Measurements from ENCODE around the gene FGD2. TPM values are rescaled to one million over a fixed set of nuclear protein-coding genes. Genes with fewer than 3 reads are reported as not detected.
A peak's percentile ranks its signal among the peaks of the same experiment; 100 is the strongest.

Gene FGD2
- total RNA-seq, 1 donor, result under 0.01 TPM

- TF ChIP-seq, protein P1, sequence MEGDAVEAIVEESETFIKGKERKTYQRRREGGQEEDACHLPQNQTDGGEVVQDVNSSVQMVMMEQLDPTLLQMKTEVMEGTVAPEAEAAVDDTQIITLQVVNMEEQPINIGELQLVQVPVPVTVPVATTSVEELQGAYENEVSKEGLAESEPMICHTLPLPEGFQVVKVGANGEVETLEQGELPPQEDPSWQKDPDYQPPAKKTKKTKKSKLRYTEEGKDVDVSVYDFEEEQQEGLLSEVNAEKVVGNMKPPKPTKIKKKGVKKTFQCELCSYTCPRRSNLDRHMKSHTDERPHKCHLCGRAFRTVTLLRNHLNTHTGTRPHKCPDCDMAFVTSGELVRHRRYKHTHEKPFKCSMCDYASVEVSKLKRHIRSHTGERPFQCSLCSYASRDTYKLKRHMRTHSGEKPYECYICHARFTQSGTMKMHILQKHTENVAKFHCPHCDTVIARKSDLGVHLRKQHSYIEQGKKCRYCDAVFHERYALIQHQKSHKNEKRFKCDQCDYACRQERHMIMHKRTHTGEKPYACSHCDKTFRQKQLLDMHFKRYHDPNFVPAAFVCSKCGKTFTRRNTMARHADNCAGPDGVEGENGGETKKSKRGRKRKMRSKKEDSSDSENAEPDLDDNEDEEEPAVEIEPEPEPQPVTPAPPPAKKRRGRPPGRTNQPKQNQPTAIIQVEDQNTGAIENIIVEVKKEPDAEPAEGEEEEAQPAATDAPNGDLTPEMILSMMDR (IDR thresholded peaks at IDR 0.05; ENCODE audit: extremely low read depth, low read depth, low read length), result no peak
- H2AFZ ChIP-seq (ENCODE audit: low read length), result no peak overlapping the region
- no peaks in the 10 kb centered on the region for H3K79me2 ChIP-seq (ENCODE audit: insufficient read depth, low read length)
- H4K20me1 ChIP-seq (ENCODE audit: insufficient read depth, low read length), result no peaks in the 10 kb centered on the region
- no peak for DNase-seq (ENCODE audit: insufficient read length, low spot score, missing footprints)
- no peak overlapping the region for H3K4me3 ChIP-seq (ENCODE audit: insufficient read depth, low read length)
- H3K4me2 ChIP-seq (ENCODE audit: insufficient read depth, low read length), result no peak overlapping the region
- H3K27me3 ChIP-seq (ENCODE audit: insufficient read depth, low read length), result no peaks in the 10 kb centered on the region
- peaks cover 3% of the 10 kb centered on the region for H3K4me1 ChIP-seq (ENCODE audit: insufficient read depth, low read length)
- no peak overlapping the region for H3K27ac ChIP-seq (ENCODE audit: low read depth, low read length)
- H3K36me3 ChIP-seq (ENCODE audit: insufficient read depth, low read length), result no peaks in the 10 kb centered on the region
- H3K9me3 ChIP-seq (ENCODE audit: low read depth, low read length), result no peaks in the 10 kb centered on the region
These were observed 41.9 kb downstream of the FGD2 start for GRCh38 chr6:37047346-37047688.

GRCh38 chr6:37047689-37048402, 42.4 kb downstream of the FGD2 start:
- Histone ChIP-seq H3K4me3 (ENCODE audit: insufficient read depth, low read length) (no peak overlapping the region), H3K4me2 (ENCODE audit: insufficient read depth, low read length) (no peak overlapping the region), H3K9me3 (ENCODE audit: low read depth, low read length) (no peaks in the 10 kb centered on the region), H3K27me3 (ENCODE audit: insufficient read depth, low read length) (no peaks in the 10 kb centered on the region), H3K27ac (ENCODE audit: low read depth, low read length) (no peak overlapping the region), H4K20me1 (ENCODE audit: insufficient read depth, low read length) (no peaks in the 10 kb centered on the region), H2AFZ (ENCODE audit: low read length) (no peak overlapping the region), H3K79me2 (ENCODE audit: insufficient read depth, low read length) (no peaks in the 10 kb centered on the region), H3K4me1 (ENCODE audit: insufficient read depth, low read length) (peaks cover 3% of the 10 kb centered on the region), H3K36me3 (ENCODE audit: insufficient read depth, low read length) (no peaks in the 10 kb centered on the region)
- no peak for DNase-seq (ENCODE audit: insufficient read length, low spot score, missing footprints)
- TF ChIP-seq, protein P1 (IDR thresholded peaks at IDR 0.05; ENCODE audit: extremely low read depth, low read depth, low read length), result no peak

GRCh38 chr6:37048403-37048850, 43.0 kb downstream of the FGD2 start:
- Histone ChIP-seq H3K79me2 (ENCODE audit: insufficient read depth, low read length) (no peaks in the 10 kb centered on the region), H4K20me1 (ENCODE audit: insufficient read depth, low read length) (no peaks in the 10 kb centered on the region), H2AFZ (ENCODE audit: low read length) (no peak overlapping the region), H3K4me1 (ENCODE audit: insufficient read depth, low read length) (peaks cover 3% of the 10 kb centered on the region), H3K27me3 (ENCODE audit: insufficient read depth, low read length) (no peaks in the 10 kb centered on the region), H3K9me3 (ENCODE audit: low read depth, low read length) (no peaks in the 10 kb centered on the region), H3K36me3 (ENCODE audit: insufficient read depth, low read length) (no peaks in the 10 kb centered on the region), H3K4me3 (ENCODE audit: insufficient read depth, low read length) (no peak overlapping the region), H3K27ac (ENCODE audit: low read depth, low read length) (no peak overlapping the region), H3K4me2 (ENCODE audit: insufficient read depth, low read length) (no peak overlapping the region)
- TF ChIP-seq, protein P1 (IDR thresholded peaks at IDR 0.05; ENCODE audit: extremely low read depth, low read depth, low read length), result no peak
- no peak for DNase-seq (ENCODE audit: insufficient read length, low spot score, missing footprints)

DNA sequence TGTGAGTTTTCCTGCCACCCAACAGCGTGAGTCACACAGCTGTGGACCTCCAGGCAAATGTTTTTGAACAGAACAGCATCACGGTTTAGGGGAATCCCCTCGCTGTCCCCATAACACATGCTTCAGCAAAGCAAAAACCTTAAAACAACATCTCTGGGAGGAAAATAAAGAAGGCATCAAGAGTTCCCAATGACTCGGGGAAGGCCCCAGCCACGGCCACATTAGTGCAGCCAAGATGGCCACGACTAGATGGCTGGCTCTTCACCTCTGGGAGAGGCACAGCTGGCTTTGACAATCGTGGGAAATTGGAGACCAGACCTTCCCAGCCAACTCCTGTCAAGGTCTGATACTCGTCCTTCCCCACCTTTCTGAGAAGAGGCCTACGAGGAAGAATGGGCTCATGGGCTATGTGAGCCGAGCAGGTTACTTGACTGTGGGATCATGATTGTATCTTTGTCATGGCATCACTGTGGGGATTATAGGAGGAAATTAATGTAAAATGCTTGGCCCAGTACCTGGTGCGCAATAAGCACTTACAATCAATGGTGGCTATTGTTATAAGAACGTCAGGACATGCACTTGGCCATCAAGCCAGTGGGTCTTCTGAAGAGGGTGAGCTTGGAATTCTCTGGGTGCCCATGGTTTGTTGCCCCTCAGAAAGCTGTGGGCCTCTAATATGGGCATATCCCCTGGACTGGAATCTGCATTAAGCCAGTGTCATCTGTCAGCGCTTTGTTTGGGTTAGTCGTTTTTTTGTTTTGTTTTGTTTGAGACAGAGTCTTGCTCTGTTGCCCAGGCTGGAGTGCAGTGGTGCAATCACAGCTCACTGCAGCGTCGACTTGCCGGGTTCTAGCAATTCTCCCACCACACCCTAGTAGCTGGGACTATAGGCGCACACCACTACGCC, 43.6 kb downstream of the FGD2 start:
- Histone ChIP-seq H3K79me2 (ENCODE audit: insufficient read depth, low read length) (no peaks in the 10 kb centered on the region), H3K4me1 (ENCODE audit: insufficient read depth, low read length) (peaks cover 3% of the 10 kb centered on the region), H3K27me3 (ENCODE audit: insufficient read depth, low read length) (no peaks in the 10 kb centered on the region), H4K20me1 (ENCODE audit: insufficient read depth, low read length) (no peaks in the 10 kb centered on the region), H3K36me3 (ENCODE audit: insufficient read depth, low read length) (no peaks in the 10 kb centered on the region), H3K4me2 (ENCODE audit: insufficient read depth, low read length) (no peak overlapping the region), H3K4me3 (ENCODE audit: insufficient read depth, low read length) (no peak overlapping the region), H3K27ac (ENCODE audit: low read depth, low read length) (no peak overlapping the region), H3K9me3 (ENCODE audit: low read depth, low read length) (no peaks in the 10 kb centered on the region), H2AFZ (ENCODE audit: low read length) (no peak overlapping the region)
- DNase-seq (ENCODE audit: insufficient read length, low spot score, missing footprints), result peak; percentile 96
- TF ChIP-seq, protein P1 (IDR thresholded peaks at IDR 0.05; ENCODE audit: extremely low read depth, low read depth, low read length), result no peak
